Measurements from ENCODE around the gene SLC1A5. TPM values are rescaled to one million over a fixed set of nuclear protein-coding genes. Genes with fewer than 3 reads are reported as not detected.

Gene SLC1A5
- total RNA-seq, 2 experiments from 2014 or later: 139 TPM

GRCh38 chr19:46726971-46727501 lies 61.4 kb downstream of the SLC1A5 start:
- intact Hi-C loops (cut with micrococcal nuclease): no loop called here
- no peaks in the 10 kb centered on the region for H3K27me3 Mint-ChIP-seq (ENCODE audit: low read depth)
- H3K9me3 Mint-ChIP-seq: no peaks in the 10 kb centered on the region

GRCh38 chr19:46726551-46726950 lies 61.8 kb downstream of the SLC1A5 start:
- CTCF ChIA-PET: interaction anchor here (4.6 to 6.0 kb wide), 2 partner anchors 12 to 23 kb away, joined by 30 to 81 read pairs; no protein-coding TSS in a partner anchor
- Mint-ChIP-seq H3K4me1 (ENCODE audit: low read depth) (peaks cover 8% of the 10 kb centered on the region), H3K36me3 (ENCODE audit: low read depth) (peaks cover 31% of the 10 kb centered on the region), H3K9me3 (no peaks in the 10 kb centered on the region), H3K4me3 (no peak overlapping the region), H3K27ac (no peak overlapping the region), H3K27me3 (ENCODE audit: low read depth) (no peaks in the 10 kb centered on the region)
- no peak for DNase-seq
- intact Hi-C loops (cut with micrococcal nuclease): no loop called here

More at GRCh38 chr19:46726971-46727501, 61.4 kb downstream of the SLC1A5 start:
- Mint-ChIP-seq H3K4me3 (no peak overlapping the region), H3K27ac (no peak overlapping the region), H3K36me3 (ENCODE audit: low read depth) (peaks cover 34% of the 10 kb centered on the region), H3K4me1 (ENCODE audit: low read depth) (peaks cover 12% of the 10 kb centered on the region)
- CTCF ChIA-PET: interaction anchor here (2.1 to 6.0 kb wide), 3 partner anchors 13 to 113 kb away, joined by 9 to 81 read pairs (median 30); no protein-coding TSS in a partner anchor
- DNase-seq: no peak

GRCh38 chr19:46725859-46726393 lies 62.5 kb downstream of the SLC1A5 start:
- Mint-ChIP-seq H3K9me3 (no peaks in the 10 kb centered on the region), H3K27ac (no peak overlapping the region), H3K36me3 (ENCODE audit: low read depth) (peaks cover 31% of the 10 kb centered on the region), H3K27me3 (ENCODE audit: low read depth) (no peaks in the 10 kb centered on the region), H3K4me3 (no peak overlapping the region), H3K4me1 (ENCODE audit: low read depth) (peaks cover 6% of the 10 kb centered on the region)
- intact Hi-C loops (cut with micrococcal nuclease): no loop called here
- CTCF ChIA-PET: no interaction called here
- no peak for DNase-seq

- peaks cover 32% of the 10 kb centered on the region for H3K36me3 Mint-ChIP-seq (ENCODE audit: low read depth)
- H3K4me1 Mint-ChIP-seq (ENCODE audit: low read depth): peaks cover 10% of the 10 kb centered on the region
- no peak overlapping the region for H3K27ac Mint-ChIP-seq
- H3K4me3 Mint-ChIP-seq: no peak overlapping the region
- intact Hi-C loops (cut with micrococcal nuclease): no loop called here
- H3K9me3 Mint-ChIP-seq: no peaks in the 10 kb centered on the region
- no peaks in the 10 kb centered on the region for H3K27me3 Mint-ChIP-seq (ENCODE audit: low read depth)
- DNase-seq: no peak
- CTCF ChIA-PET: no interaction called here
These were observed 63.2 kb downstream of the SLC1A5 start for GRCh38 chr19:46725036-46725820.

Other genes with a start within 250 kb of the SLC1A5 start
- gene CALM3, start 187.3 kb downstream of the SLC1A5 start, total RNA-seq: 100 to 1,000 TPM; 482 to 500 TPM
- gene PTGIR, start 163.5 kb downstream of the SLC1A5 start, total RNA-seq: 10 to 100 TPM; 16.3 to 17.2 TPM
- 1 to 10 TPM; 7.1 to 8.1 TPM for gene GNG8, start 152.4 kb downstream of the SLC1A5 start, total RNA-seq
- 1 to 10 TPM; 2.4 to 3.0 TPM for gene DACT3, start 127.4 kb downstream of the SLC1A5 start, total RNA-seq
- 10 to 100 TPM; 62.2 to 62.3 TPM for gene PRKD2, start 71.5 kb downstream of the SLC1A5 start, total RNA-seq
- gene FKRP, start 42.5 kb downstream of the SLC1A5 start, total RNA-seq: 1 to 10 TPM; 8.8 to 9.0 TPM
- gene STRN4, start 42.1 kb downstream of the SLC1A5 start, total RNA-seq: 10 to 100 TPM; 59.2 to 63.2 TPM
- 100 to 1,000 TPM; 112 to 118 TPM for gene AP2S1, start 62.3 kb upstream of the SLC1A5 start, total RNA-seq
- gene ARHGAP35, start 72.4 kb upstream of the SLC1A5 start, total RNA-seq: 1 to 10 TPM; 8.9 TPM
- gene NPAS1, start 231.2 kb upstream of the SLC1A5 start, total RNA-seq: under 1 TPM in 1 of 2 experiments, not detected in 1; 0.21 TPM

Measured in activated naive CD4-positive, alpha-beta T cell treated with anti-CD3 and anti-CD28 coated beads for 36 hours (primary cell).